ENCODE measurements around the gene RNF26. TPM values are rescaled to one million over a fixed set of nuclear protein-coding genes. Genes with fewer than 3 reads are reported as not detected.

RNF26 gene
- 7.7 and 12.1 TPM in 2 replicates for total RNA-seq

GRCh38 chr11:119334174-119334930, at the start of gene RNF26:
Gene RNF26, plus strand, starts transcription at chr11:119334527. Its CDS starts 596 bp downstream, at chr11:119335123.

GRCh38 chr11:119316729-119317591, 17.4 kb upstream of the RNF26 start, which contains the start of gene MCAM:
Gene MCAM, minus strand, starts transcription at chr11:119317130. Its CDS starts 29 bp downstream, at chr11:119317101.

DNA sequence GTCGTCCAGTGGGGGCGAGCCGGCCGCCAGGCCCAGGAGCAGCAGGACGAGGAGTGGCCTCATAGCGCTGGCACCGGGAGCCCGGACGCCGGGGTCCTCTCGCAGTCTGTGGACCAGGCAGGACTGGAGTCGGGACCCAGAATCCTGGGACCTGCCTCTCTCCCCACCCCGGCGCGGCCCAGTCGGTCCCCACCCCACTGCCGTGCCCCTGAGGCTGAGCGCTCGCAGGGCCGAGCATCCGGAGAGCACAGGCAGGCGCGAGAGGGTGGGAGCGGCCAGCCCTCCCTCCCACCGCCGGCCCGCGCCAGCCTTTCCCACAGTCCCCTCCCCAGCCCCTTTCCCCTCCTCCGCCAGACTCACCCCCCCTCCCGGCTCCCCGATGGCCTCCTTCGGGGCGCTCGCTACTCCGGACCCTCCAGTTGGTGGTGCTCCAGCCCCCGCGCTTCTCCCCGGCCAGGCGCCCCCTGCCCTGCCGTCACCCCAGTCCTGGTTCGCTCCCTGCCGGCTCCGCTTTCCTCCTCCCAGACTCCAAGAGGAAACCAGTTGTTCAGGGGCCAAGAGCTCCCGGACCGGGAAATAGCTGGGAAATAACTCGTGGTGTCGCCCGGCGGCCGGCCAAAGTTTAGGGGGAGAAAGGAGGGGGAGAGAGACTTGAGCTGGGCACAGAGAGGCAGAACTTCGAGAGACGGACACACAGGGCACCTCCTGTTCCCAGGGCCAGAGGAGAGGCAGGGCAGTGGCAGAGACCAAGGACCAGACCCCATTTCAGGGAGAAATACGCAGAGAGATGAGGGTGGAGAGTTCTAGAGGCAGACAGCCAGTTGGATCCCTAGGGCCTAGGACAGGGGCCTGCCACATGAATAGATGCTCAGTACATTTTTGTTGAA, 6.3 kb downstream of the RNF26 start, which contains the start of gene C1QTNF5:
C1QTNF5 (minus strand) TSS at position 549 of the 887 bp plus-strand sequence; CDS start at position 63, 486 bp downstream.

DNA sequence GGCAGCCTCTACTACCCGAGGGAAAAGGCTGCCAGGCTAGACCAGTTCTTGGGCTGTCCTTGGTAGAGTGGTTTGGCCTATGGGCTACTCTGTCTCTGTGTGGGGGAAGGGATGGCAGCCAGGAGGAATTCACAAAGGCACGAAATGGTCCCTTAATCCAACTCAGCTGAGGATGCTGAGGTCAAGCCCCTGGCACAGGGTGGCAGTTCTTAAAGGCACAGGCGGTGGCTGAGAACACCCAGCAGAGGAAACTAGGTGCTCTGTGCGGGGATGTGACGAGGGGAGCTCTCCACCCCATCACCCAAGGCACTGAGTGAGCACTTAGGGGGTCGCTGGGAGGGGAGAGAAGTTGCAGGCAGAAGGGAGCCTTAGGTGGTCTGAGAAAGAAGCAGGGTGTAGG, 12.3 kb downstream of the RNF26 start, which contains the start of gene MFRP:
MFRP (minus strand) TSS at position 101 of the 400 bp plus-strand sequence. CDS start 192 bp downstream, outside the sequence.

DNA sequence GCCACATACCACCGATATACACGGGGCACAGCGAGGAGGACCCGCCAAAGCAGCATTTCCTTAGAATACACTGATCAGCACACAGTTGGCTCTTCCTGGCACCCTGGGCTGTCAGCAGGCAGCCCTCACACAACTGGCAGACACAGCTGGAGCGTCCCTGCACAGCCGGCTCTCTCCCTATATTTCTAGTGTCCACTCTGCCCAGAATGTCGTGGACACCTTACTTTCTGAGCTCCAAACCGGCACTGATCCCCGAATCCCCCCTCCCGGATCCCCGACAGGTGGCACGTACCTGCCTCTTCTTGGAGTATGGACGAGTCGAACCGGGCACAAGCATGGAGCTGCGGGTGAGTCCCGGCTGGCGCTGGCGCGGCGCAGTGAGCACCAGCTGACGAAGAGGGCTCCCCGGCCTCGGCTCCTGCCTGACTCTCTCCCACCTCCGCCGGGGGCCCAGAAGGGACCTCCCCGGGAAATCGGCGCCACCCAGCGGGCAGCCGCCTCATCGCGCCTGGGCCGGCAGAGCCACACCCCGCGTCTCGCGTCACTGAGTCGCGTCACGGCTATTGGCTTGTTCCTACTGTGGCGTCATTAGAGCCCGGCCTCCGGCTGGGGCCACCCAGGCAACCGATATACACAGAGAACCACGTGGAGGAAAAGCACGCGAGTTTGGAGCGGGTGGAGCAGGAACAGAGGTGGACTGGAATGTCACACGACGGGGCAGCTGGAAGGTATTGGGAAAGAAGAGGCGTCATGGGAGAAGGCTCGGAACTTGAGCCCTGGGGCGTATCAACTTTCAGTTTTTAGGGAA, 47.1 kb downstream of the RNF26 start, which contains the start of gene USP2:
USP2 (minus strand) TSS at position 510 of the 808 bp plus-strand sequence. CDS start 8,210 bp downstream, outside the sequence.

Small RNA genes lying within 50 kb of the gene (small RNA-seq; reads per million reads assigned to genes)
- gene RF01225 (not detected), gene RNU6-262P (not detected)

Other genes with a start within 250 kb of the RNF26 start
- 10.9 and 12.3 TPM in 2 replicates for gene HMBS, start 249.6 kb upstream of the RNF26 start, total RNA-seq
- gene DPAGT1, start 232.7 kb upstream of the RNF26 start, total RNA-seq: 29.9 and 36.0 TPM in 2 replicates
- 4.4 and 5.5 TPM in 2 replicates for gene C2CD2L, start 227.2 kb upstream of the RNF26 start, total RNA-seq
- gene HINFP, start 212.9 kb upstream of the RNF26 start, total RNA-seq: 19.8 and 21.8 TPM in 2 replicates
- 0.13 and 0.57 TPM in 2 replicates for gene ABCG4, start 185.5 kb upstream of the RNF26 start, total RNA-seq
- 8.5 and 13.9 TPM in 2 replicates for gene NLRX1, start 165.8 kb upstream of the RNF26 start, total RNA-seq
- not detected in 2 replicates for gene NHERF4, start 149.1 kb upstream of the RNF26 start, total RNA-seq
- 36.7 and 46.1 TPM in 2 replicates for gene CBL, start 128.2 kb upstream of the RNF26 start, total RNA-seq
- gene MCAM, start 17.4 kb upstream of the RNF26 start, total RNA-seq: 2,944 and 4,036 TPM in 2 replicates
- gene C1QTNF5, start 6.4 kb downstream of the RNF26 start, total RNA-seq: 43.1 and 51.7 TPM in 2 replicates
- under 0.01 TPM in 1 of 2 replicates, not detected in the other for gene MFRP, start 12.2 kb downstream of the RNF26 start, total RNA-seq
- gene USP2, start 47.2 kb downstream of the RNF26 start, total RNA-seq: 0.13 and 0.43 TPM in 2 replicates
- gene THY1, start 88.6 kb downstream of the RNF26 start, total RNA-seq: 0.65 and 0.80 TPM in 2 replicates